ENCODE data around the gene CYTH2. TPM values are rescaled to one million over a fixed set of nuclear protein-coding genes. Genes with fewer than 3 reads are reported as not detected.

Gene CYTH2
- polyA plus RNA-seq, 3 donors, result 21.3 to 48.2 (median 21.7) TPM

DNA sequence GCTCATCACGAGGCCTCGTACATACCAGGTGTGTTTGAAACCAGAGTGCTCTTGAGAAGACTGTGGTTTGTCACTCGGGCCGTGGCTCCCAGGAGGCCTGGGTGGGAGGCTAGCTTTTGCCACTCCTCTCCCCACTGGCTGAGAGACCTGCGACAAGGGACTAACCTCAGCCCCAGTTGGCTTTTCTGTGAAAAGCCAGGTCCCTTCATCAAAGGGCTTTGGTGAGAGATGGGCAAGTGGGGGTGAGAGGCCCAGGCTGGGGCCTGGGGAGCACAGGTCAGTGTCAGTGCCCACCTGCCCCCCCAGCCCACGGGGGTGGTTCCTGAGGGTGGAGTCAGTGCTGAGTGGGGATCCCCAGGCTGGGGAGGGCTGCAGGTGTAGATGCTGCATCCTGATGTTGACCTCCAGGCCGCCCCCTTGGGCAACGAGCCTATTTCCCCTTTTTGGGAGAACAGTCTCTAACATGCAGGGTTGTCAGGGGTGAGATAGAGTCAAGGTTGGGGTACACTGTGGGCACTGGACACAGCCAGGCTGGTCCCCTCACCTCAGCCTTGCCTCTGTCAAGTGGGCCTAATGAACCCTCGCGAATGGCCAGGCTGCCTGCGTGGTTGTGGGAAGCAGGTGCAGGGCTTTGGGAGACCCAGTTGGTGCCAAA is 13.1 kb upstream of the CYTH2 start:
- H3K27me3 ChIP-seq (ENCODE audit: control insufficient read depth in 2 of 2, insufficient read depth in 2 of 2, low read length in 2 of 2), result no peaks in the 10 kb centered on the region
- H3K36me3 Mint-ChIP-seq, result peaks cover 39 to 61% of the 10 kb centered on the region in 2 donors
- no peak overlapping the region for H3K27ac Mint-ChIP-seq
- no peaks in the 10 kb centered on the region for H3K79me2 ChIP-seq (ENCODE audit: insufficient read depth, low read length)
- H3K4me3 ChIP-seq (replicated peaks in 1 of 3; ENCODE audit: low read depth in 2 of 3, low read length in 3 of 3), result no peak overlapping the region
- H3K27ac ChIP-seq (ENCODE audit: low read depth in 1 of 2, low read length in 2 of 2), result no peak overlapping the region
- peaks cover 4% of the 10 kb centered on the region for H4K20me1 ChIP-seq (ENCODE audit: insufficient read depth, low read length)
- peaks cover 42 to 64% of the 10 kb centered on the region in 2 donors for H3K36me3 ChIP-seq (replicated peaks in 1 of 2; ENCODE audit: control insufficient read depth in 1 of 2, insufficient read depth in 2 of 2, low read length in 2 of 2)
- WGBS (ENCODE audit: insufficient coverage), result 87% methylated on average over 10 of the region's 11 CpGs
- no peaks in the 10 kb centered on the region for H3K4me1 ChIP-seq (ENCODE audit: control insufficient read depth in 1 of 2, insufficient read depth in 2 of 2, low read length in 2 of 2)
- no peak overlapping the region for H3K4me2 ChIP-seq (replicated peaks; ENCODE audit: extremely low read depth, low read length, poor library complexity, severe bottlenecking)
- DNase-seq, result no peak
- no peak overlapping the region for H3K9ac ChIP-seq (ENCODE audit: insufficient read depth, low read length, poor library complexity, severe bottlenecking)
- no peak overlapping the region for H2AFZ ChIP-seq (ENCODE audit: insufficient read depth, low read depth, low read length, poor library complexity, severe bottlenecking)
- H3K4me1 Mint-ChIP-seq, result peaks cover 3% of the 10 kb centered on the region
- H3K4me3 Mint-ChIP-seq, result no peak overlapping the region
- H3K27me3 Mint-ChIP-seq (ENCODE audit: low read depth in 3 of 3), result peaks cover 0 to 1% (median 0%) of the 10 kb centered on the region in 3 donors
- H3K9me3 Mint-ChIP-seq, result no peaks in the 10 kb centered on the region
- TF ChIP-seq, protein P1, sequence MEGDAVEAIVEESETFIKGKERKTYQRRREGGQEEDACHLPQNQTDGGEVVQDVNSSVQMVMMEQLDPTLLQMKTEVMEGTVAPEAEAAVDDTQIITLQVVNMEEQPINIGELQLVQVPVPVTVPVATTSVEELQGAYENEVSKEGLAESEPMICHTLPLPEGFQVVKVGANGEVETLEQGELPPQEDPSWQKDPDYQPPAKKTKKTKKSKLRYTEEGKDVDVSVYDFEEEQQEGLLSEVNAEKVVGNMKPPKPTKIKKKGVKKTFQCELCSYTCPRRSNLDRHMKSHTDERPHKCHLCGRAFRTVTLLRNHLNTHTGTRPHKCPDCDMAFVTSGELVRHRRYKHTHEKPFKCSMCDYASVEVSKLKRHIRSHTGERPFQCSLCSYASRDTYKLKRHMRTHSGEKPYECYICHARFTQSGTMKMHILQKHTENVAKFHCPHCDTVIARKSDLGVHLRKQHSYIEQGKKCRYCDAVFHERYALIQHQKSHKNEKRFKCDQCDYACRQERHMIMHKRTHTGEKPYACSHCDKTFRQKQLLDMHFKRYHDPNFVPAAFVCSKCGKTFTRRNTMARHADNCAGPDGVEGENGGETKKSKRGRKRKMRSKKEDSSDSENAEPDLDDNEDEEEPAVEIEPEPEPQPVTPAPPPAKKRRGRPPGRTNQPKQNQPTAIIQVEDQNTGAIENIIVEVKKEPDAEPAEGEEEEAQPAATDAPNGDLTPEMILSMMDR (IDR thresholded peaks at IDR 0.05), result no peak
- no peaks in the 10 kb centered on the region for H3K9me3 ChIP-seq (replicated peaks in 1 of 2; ENCODE audit: control insufficient read depth in 1 of 2, insufficient read depth in 1 of 2, low read length in 2 of 2)
- intact Hi-C loops (cut with micrococcal nuclease), result no loop called here

DNA sequence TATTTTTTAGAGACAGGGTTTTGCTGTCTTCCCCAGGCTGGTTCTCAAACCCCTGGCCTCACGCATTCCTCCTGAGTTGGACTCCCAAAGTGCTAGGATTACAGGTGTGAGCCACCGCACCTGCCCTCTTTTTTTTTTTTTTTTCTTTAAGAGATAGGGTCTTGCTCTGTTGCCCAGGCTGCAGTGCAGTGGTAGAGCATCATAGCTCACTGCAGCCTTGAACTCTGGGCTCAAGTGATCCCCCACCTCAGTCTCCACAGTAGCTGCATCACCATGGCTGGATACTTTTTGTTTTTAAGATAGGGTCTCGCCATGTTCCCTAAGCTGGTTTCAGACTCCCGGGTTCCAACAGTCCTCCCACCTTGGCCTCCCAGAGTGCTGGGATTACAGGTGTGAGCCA is 12.3 kb upstream of the CYTH2 start:
- Mint-ChIP-seq H3K27me3 (ENCODE audit: low read depth in 3 of 3) (peaks cover 0 to 1% (median 0%) of the 10 kb centered on the region in 3 donors), H3K9me3 (no peaks in the 10 kb centered on the region), H3K4me1 (peaks cover 3% of the 10 kb centered on the region), H3K4me3 (no peak overlapping the region), H3K27ac (peak overlapping the region in 2 of 7 donors; percentile 30 to 45), H3K36me3 (peaks cover 32 to 53% of the 10 kb centered on the region in 2 donors)
- H3K4me3 ChIP-seq (replicated peaks in 1 of 3; ENCODE audit: low read depth in 2 of 3, low read length in 3 of 3), result no peak overlapping the region
- no peak overlapping the region for H2AFZ ChIP-seq (ENCODE audit: insufficient read depth, low read depth, low read length, poor library complexity, severe bottlenecking)
- H3K27me3 ChIP-seq (ENCODE audit: control insufficient read depth in 2 of 2, insufficient read depth in 2 of 2, low read length in 2 of 2), result no peaks in the 10 kb centered on the region
- no peak overlapping the region for H3K4me2 ChIP-seq (replicated peaks; ENCODE audit: extremely low read depth, low read length, poor library complexity, severe bottlenecking)
- H3K9me3 ChIP-seq (replicated peaks in 1 of 2; ENCODE audit: control insufficient read depth in 1 of 2, insufficient read depth in 1 of 2, low read length in 2 of 2), result no peaks in the 10 kb centered on the region
- H3K4me1 ChIP-seq (ENCODE audit: control insufficient read depth in 1 of 2, insufficient read depth in 2 of 2, low read length in 2 of 2), result no peaks in the 10 kb centered on the region
- H3K27ac ChIP-seq (ENCODE audit: low read depth in 1 of 2, low read length in 2 of 2), result no peak overlapping the region
- TF ChIP-seq, protein P1 (IDR thresholded peaks at IDR 0.05), result no peak
- peaks cover 4% of the 10 kb centered on the region for H4K20me1 ChIP-seq (ENCODE audit: insufficient read depth, low read length)
- WGBS (ENCODE audit: insufficient coverage), result 100% methylated on average over 2 of the region's 4 CpGs
- no peak overlapping the region for H3K9ac ChIP-seq (ENCODE audit: insufficient read depth, low read length, poor library complexity, severe bottlenecking)
- intact Hi-C loops (cut with micrococcal nuclease), result no loop called here
- H3K36me3 ChIP-seq (replicated peaks in 1 of 2; ENCODE audit: control insufficient read depth in 1 of 2, insufficient read depth in 2 of 2, low read length in 2 of 2), result peaks cover 35 to 56% of the 10 kb centered on the region in 2 donors
- no peaks in the 10 kb centered on the region for H3K79me2 ChIP-seq (ENCODE audit: insufficient read depth, low read length)
- DNase-seq, result no peak
